ENCODE results near the gene IER2.

- no peak for TF ChIP-seq ZNF274 (IDR thresholded peaks at IDR 0.05; ENCODE audit: low read depth, low read length)
- no peak for TF ChIP-seq SUZ12 (IDR thresholded peaks at IDR 0.05; ENCODE audit: extremely low read depth, insufficient read depth, insufficient read length)
- no peak for TF ChIP-seq YY1 (IDR thresholded peaks at IDR 0.05; ENCODE audit: insufficient read depth, insufficient read length)
Measured at GRCh38 chr19:13163609-13164342, 13.6 kb downstream of the IER2 start.
